ENCODE data around the gene ASTL. TPM values are rescaled to one million over a fixed set of nuclear protein-coding genes. Genes with fewer than 3 reads are reported as not detected.

ASTL gene
- total and polyA plus RNA-seq, 8 donors: 0.08 TPM; not detected in 7

GRCh38 chr2:96116879-96117533, 21.3 kb downstream of the ASTL start:
- H3K4me1 ChIP-seq: peaks cover 18 to 22% (median 20%) of the 10 kb centered on the region in 4 donors
- peaks cover 5 to 76% (median 26%) of the 10 kb centered on the region in 3 donors for H3K27me3 ChIP-seq
- no peaks in the 10 kb centered on the region for H3K9me3 ChIP-seq
- peak overlapping the region; percentile 2 to 80 (median 63) for H3K27ac ChIP-seq
- no peaks in the 10 kb centered on the region for H3K36me3 ChIP-seq
- TF ChIP-seq POLR2A (IDR thresholded peaks at IDR 0.05) (no peak), CTCF (IDR thresholded peaks at IDR 0.05) (peak in 5 of 7 experiments; percentile 14 to 93 (median 69)), EP300 (IDR thresholded peaks at IDR 0.05) (no peak)
- peak; percentile 65 to 88 for DNase-seq
- intact Hi-C loops (cut with DNase I; ENCODE audit: low total_unique reads): no loop called here
- H3K4me3 ChIP-seq: peak overlapping the region; percentile 60 to 80 (median 72)
- 1 to 2% (median 1%) methylated on average over 34 to 62 of the region's 62 CpGs for WGBS, 5 donors

GRCh38 chr2:96116424-96116878, 21.9 kb downstream of the ASTL start, which contains the start of gene ADRA2B:
ADRA2B (minus strand) TSS chr2:96116571; CDS start chr2:96116149, 422 bp downstream.
- no peak for TF ChIP-seq POLR2A (IDR thresholded peaks at IDR 0.05)
- TF ChIP-seq EP300 (IDR thresholded peaks at IDR 0.05): no peak
- peak in 1 of 3 donors; percentile 12 for TF ChIP-seq POLR2AphosphoS5 (IDR thresholded peaks at IDR 0.05)
- no peak for TF ChIP-seq CTCF (IDR thresholded peaks at IDR 0.05)
- Histone ChIP-seq H3K9me3 (no peaks in the 10 kb centered on the region), H3K4me1 (peaks cover 18 to 22% (median 20%) of the 10 kb centered on the region in 4 donors), H3K27ac (peak within 1 kb of the TSS; percentile 2 to 80 (median 63)), H3K36me3 (no peaks in the 10 kb centered on the region), H3K27me3 (peaks cover 5 to 70% (median 26%) of the 10 kb centered on the region in 3 donors), H3K4me3 (peak within 1 kb of the TSS; percentile 60 to 80 (median 72))
- intact Hi-C loops (cut with DNase I; ENCODE audit: low total_unique reads): no loop called here
- DNase-seq: peak; percentile 86 to 96
- WGBS, 5 donors: 0 to 1% (median 1%) methylated on average over 22 to 52 of the region's 64 CpGs

- intact Hi-C loops (cut with DNase I; ENCODE audit: low total_unique reads): no loop called here
- TF ChIP-seq EP300 (IDR thresholded peaks at IDR 0.05) (no peak), CTCF (IDR thresholded peaks at IDR 0.05) (no peak), POLR2AphosphoS5 (IDR thresholded peaks at IDR 0.05) (no peak), POLR2A (IDR thresholded peaks at IDR 0.05) (no peak)
- Histone ChIP-seq H3K4me1 (peaks cover 18 to 22% (median 20%) of the 10 kb centered on the region in 4 donors), H3K36me3 (no peaks in the 10 kb centered on the region), H3K27me3 (peaks cover 5 to 64% (median 26%) of the 10 kb centered on the region in 3 donors), H3K27ac (peak overlapping the region in 2 of 5 donors; percentile 73 to 80), H3K4me3 (peak overlapping the region; percentile 60 to 80 (median 72)), H3K9me3 (no peaks in the 10 kb centered on the region)
- no peak for DNase-seq
- 48 to 74% (median 54%) methylated on average over 55 to 77 of the region's 77 CpGs for WGBS, 5 donors
These were observed 22.5 kb downstream of the ASTL start for GRCh38 chr2:96115631-96116423.

- Histone ChIP-seq H3K36me3 (no peaks in the 10 kb centered on the region), H3K27ac (no peak overlapping the region), H3K4me1 (peaks cover 18 to 22% (median 20%) of the 10 kb centered on the region in 4 donors), H3K27me3 (peaks cover 5 to 56% (median 26%) of the 10 kb centered on the region in 3 donors), H3K9me3 (no peaks in the 10 kb centered on the region), H3K4me3 (no peak overlapping the region)
- 91 to 96% (median 96%) methylated on average over 16 to 24 of the region's 24 CpGs for WGBS, 5 donors
- no peak for DNase-seq
- intact Hi-C loops (cut with DNase I; ENCODE audit: low total_unique reads): no loop called here
- TF ChIP-seq EP300 (IDR thresholded peaks at IDR 0.05) (no peak), POLR2A (IDR thresholded peaks at IDR 0.05) (no peak), POLR2AphosphoS5 (IDR thresholded peaks at IDR 0.05) (no peak), CTCF (IDR thresholded peaks at IDR 0.05) (no peak)
These were observed 23.3 kb downstream of the ASTL start for GRCh38 chr2:96114903-96115581.
